ENCODE data around the gene GNAI1.

- TF ChIP-seq, protein P1, sequence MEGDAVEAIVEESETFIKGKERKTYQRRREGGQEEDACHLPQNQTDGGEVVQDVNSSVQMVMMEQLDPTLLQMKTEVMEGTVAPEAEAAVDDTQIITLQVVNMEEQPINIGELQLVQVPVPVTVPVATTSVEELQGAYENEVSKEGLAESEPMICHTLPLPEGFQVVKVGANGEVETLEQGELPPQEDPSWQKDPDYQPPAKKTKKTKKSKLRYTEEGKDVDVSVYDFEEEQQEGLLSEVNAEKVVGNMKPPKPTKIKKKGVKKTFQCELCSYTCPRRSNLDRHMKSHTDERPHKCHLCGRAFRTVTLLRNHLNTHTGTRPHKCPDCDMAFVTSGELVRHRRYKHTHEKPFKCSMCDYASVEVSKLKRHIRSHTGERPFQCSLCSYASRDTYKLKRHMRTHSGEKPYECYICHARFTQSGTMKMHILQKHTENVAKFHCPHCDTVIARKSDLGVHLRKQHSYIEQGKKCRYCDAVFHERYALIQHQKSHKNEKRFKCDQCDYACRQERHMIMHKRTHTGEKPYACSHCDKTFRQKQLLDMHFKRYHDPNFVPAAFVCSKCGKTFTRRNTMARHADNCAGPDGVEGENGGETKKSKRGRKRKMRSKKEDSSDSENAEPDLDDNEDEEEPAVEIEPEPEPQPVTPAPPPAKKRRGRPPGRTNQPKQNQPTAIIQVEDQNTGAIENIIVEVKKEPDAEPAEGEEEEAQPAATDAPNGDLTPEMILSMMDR (IDR thresholded peaks at IDR 0.05) = no peak
- no peak for TF ChIP-seq POLR2A (IDR thresholded peaks at IDR 0.05)
Measured at GRCh38 chr7:80218723-80219122, 84.1 kb downstream of the GNAI1 start.
